HG03108 (cell line): ENCODE measurements around the gene SLC47A1.
"Not testable (repeated sequence)": the region's sequence is repeated elsewhere in the genome, so short reads cannot be mapped to it uniquely, and the experiment has no call there.

Source experiments
- ATAC-seq: cut with Tn5 transposase; IDR thresholded peaks from one replicate; pipeline ENCODE4 v1.9.1; 2021; ENCODE audit warnings: moderate library complexity; ENCODE audit not compliant: unreplicated experiment

Gene SLC47A1

GRCh38 chr17:19551591-19552148 lies 18.0 kb downstream of the SLC47A1 start:
- no peak for ATAC-seq

- no peak for ATAC-seq
These were observed 19.4 kb downstream of the SLC47A1 start for GRCh38 chr17:19553036-19553435.

GRCh38 chr17:19554393-19554792 lies 20.7 kb downstream of the SLC47A1 start:
- ATAC-seq, result no peak

GRCh38 chr17:19555746-19556145 lies 22.1 kb downstream of the SLC47A1 start:
- no peak for ATAC-seq

GRCh38 chr17:19558946-19559345 lies 25.3 kb downstream of the SLC47A1 start:
- no peak for ATAC-seq

- no peak for ATAC-seq
These were observed 28.2 kb downstream of the SLC47A1 start for GRCh38 chr17:19561697-19562318.

GRCh38 chr17:19565817-19566575 lies 32.3 kb downstream of the SLC47A1 start:
- no peak for ATAC-seq

GRCh38 chr17:19567216-19568015 lies 33.8 kb downstream of the SLC47A1 start:
- no peak for ATAC-seq

- ATAC-seq, result no peak
These were observed 34.3 kb downstream of the SLC47A1 start for GRCh38 chr17:19568016-19568350.

GRCh38 chr17:19569785-19570543 lies 36.3 kb downstream of the SLC47A1 start:
- ATAC-seq, result no peak

GRCh38 chr17:19570544-19571062 lies 36.9 kb downstream of the SLC47A1 start:
- ATAC-seq, result no peak

GRCh38 chr17:19573075-19573474 lies 39.4 kb downstream of the SLC47A1 start:
- ATAC-seq, result no peak

- no peak for ATAC-seq
These were observed 41.3 kb downstream of the SLC47A1 start for GRCh38 chr17:19574956-19575355.

GRCh38 chr17:19578545-19578944 lies 44.9 kb downstream of the SLC47A1 start:
- ATAC-seq, result no peak

- no peak for ATAC-seq
These were observed 45.6 kb downstream of the SLC47A1 start for GRCh38 chr17:19579192-19579761.

- ATAC-seq, result no peak
These were observed 46.4 kb downstream of the SLC47A1 start for GRCh38 chr17:19579867-19580565.

- not testable (repeated sequence) for ATAC-seq
These were observed 46.9 kb downstream of the SLC47A1 start for GRCh38 chr17:19580566-19580920.

- ATAC-seq, result not testable (repeated sequence)
These were observed 48.5 kb downstream of the SLC47A1 start for GRCh38 chr17:19582152-19582551.

GRCh38 chr17:19583871-19584270 lies 50.2 kb downstream of the SLC47A1 start:
- no peak for ATAC-seq

- no peak for ATAC-seq
These were observed 56.8 kb downstream of the SLC47A1 start for GRCh38 chr17:19590451-19590850.
